H9 (cell line): Measurements from ENCODE around the gene PTCH1. TPM values are rescaled to one million over a fixed set of nuclear protein-coding genes. Genes with fewer than 3 reads are reported as not detected.

Source experiments
- DNase-seq: peaks from one replicate; pipeline ENCODE4 v3.0.0-alpha.2; 2017
- H2AFZ ChIP-seq: one replicate; pipeline ENCODE4 v1.6.1; 2013; ENCODE audit warnings: mild to moderate bottlenecking, low read length, control low read depth, moderate library complexity
- H2AK5ac ChIP-seq: 2 replicates; pipeline ENCODE4 v1.6.1; 2013; ENCODE audit warnings: low read length, control low read depth, mixed read lengths; ENCODE audit not compliant: insufficient read length
- H2BK120ac ChIP-seq: one replicate; pipeline ENCODE4 v1.6.1; 2013; ENCODE audit warnings: low read depth, mild to moderate bottlenecking, low read length, control low read depth, inconsistent platforms; ENCODE audit not compliant: poor library complexity, severe bottlenecking
- H2BK12ac ChIP-seq: 2 replicates; pipeline ENCODE4 v1.6.1; 2013; ENCODE audit warnings: low read length, control low read depth, mixed read lengths, low read depth; ENCODE audit not compliant: insufficient read length
- H2BK15ac ChIP-seq: 2 replicates; pipeline ENCODE4 v1.6.1; 2013; ENCODE audit warnings: low read depth, low read length, control low read depth
- H2BK20ac ChIP-seq: one replicate; pipeline ENCODE4 v1.6.1; 2013; ENCODE audit warnings: low read depth, mild to moderate bottlenecking, low read length, control low read depth, inconsistent platforms; ENCODE audit not compliant: poor library complexity, severe bottlenecking
- H2BK5ac ChIP-seq: 2 replicates; pipeline ENCODE4 v1.6.1; 2013; ENCODE audit warnings: low read length, control low read depth, mixed read lengths; ENCODE audit not compliant: insufficient read length
- H3K14ac ChIP-seq: 2 replicates; pipeline ENCODE4 v1.6.1; 2013; ENCODE audit warnings: low read length, control low read depth; ENCODE audit not compliant: insufficient read depth
- H3K18ac ChIP-seq: 2 replicates; pipeline ENCODE4 v1.6.1; 2013; ENCODE audit warnings: low read depth, mild to moderate bottlenecking, mixed read lengths, low read length, control low read depth; ENCODE audit not compliant: insufficient read length
- H3K23ac ChIP-seq: 2 replicates; pipeline ENCODE4 v1.6.1; 2013; ENCODE audit warnings: low read length, control low read depth, mixed read lengths, low read depth; ENCODE audit not compliant: insufficient read length
- H3K23me2 ChIP-seq: 2 replicates; pipeline ENCODE4 v1.6.1; 2013; ENCODE audit warnings: low read depth, mild to moderate bottlenecking, mixed read lengths, low read length, control low read depth; ENCODE audit not compliant: insufficient read length, poor library complexity, severe bottlenecking
- H3K27ac ChIP-seq: 2 replicates; pipeline ENCODE4 v1.5.1; 2013; ENCODE audit warnings: low read length, control low read depth, mixed read lengths, low read depth; ENCODE audit not compliant: insufficient read length
- H3K27me3 ChIP-seq: 2 replicates; pipeline ENCODE4 v1.6.1; 2013; ENCODE audit warnings: low read length, control low read depth, inconsistent platforms; ENCODE audit not compliant: insufficient read depth
- H3K4ac ChIP-seq: 2 replicates; pipeline ENCODE4 v1.6.1; 2013; ENCODE audit warnings: low read depth, mild to moderate bottlenecking, control low read depth, inconsistent platforms, low read length, moderate library complexity
- H3K4me1 ChIP-seq: 2 replicates; pipeline ENCODE4 v1.6.1; 2013; ENCODE audit warnings: low read length, control low read depth, inconsistent platforms; ENCODE audit not compliant: insufficient read depth
- H3K4me2 ChIP-seq: 2 replicates; pipeline ENCODE4 v1.6.1; 2013; ENCODE audit warnings: low read length, control low read depth, mixed read lengths; ENCODE audit not compliant: insufficient read length, insufficient read depth
- H3K56ac ChIP-seq: 2 replicates; pipeline ENCODE4 v1.6.1; 2013; ENCODE audit warnings: low read depth, mild to moderate bottlenecking, mixed read lengths, low read length, control low read depth; ENCODE audit not compliant: insufficient read length
- H3K79me1 ChIP-seq: 2 replicates; pipeline ENCODE4 v1.6.1; 2013; ENCODE audit warnings: low read depth, mild to moderate bottlenecking, moderate library complexity, low read length, control low read depth, inconsistent platforms; ENCODE audit not compliant: insufficient read depth, poor library complexity, severe bottlenecking
- H3K79me2 ChIP-seq: 2 replicates; pipeline ENCODE4 v1.6.1; 2013; ENCODE audit warnings: low read length, control low read depth, inconsistent platforms; ENCODE audit not compliant: insufficient read depth
- H3K9ac ChIP-seq: 2 replicates; pipeline ENCODE4 v1.6.1; 2013; ENCODE audit warnings: low read length, control low read depth, mixed read lengths; ENCODE audit not compliant: insufficient read length; ENCODE audit errors: extremely low read depth
- H3K9me3 ChIP-seq: one replicate; pipeline ENCODE4 v1.6.1; 2013; ENCODE audit warnings: low read depth, low read length, inconsistent platforms; ENCODE audit not compliant: control insufficient read depth
- H3T11ph ChIP-seq: one replicate; pipeline ENCODE4 v1.6.1; 2013; ENCODE audit warnings: mild to moderate bottlenecking, low read length, control low read depth, inconsistent platforms
- H4K20me1 ChIP-seq: one replicate; pipeline ENCODE4 v1.6.1; 2013; ENCODE audit not compliant: control insufficient read depth, insufficient read length, insufficient read depth
- H4K5ac ChIP-seq: 2 replicates; pipeline ENCODE4 v1.6.1; 2013; ENCODE audit warnings: low read depth, mild to moderate bottlenecking, mixed read lengths, low read length, control low read depth; ENCODE audit not compliant: insufficient read length
- H4K8ac ChIP-seq: replicated peaks from 2 replicates; pipeline ENCODE4 v1.6.1; 2013; ENCODE audit warnings: low read length, control low read depth, mixed read lengths, low read depth; ENCODE audit not compliant: insufficient read length
- H4K91ac ChIP-seq: 2 replicates; pipeline ENCODE4 v1.6.1; 2013; ENCODE audit warnings: low read depth, mild to moderate bottlenecking, moderate library complexity, mixed read lengths, low read length, control low read depth; ENCODE audit not compliant: insufficient read length
- H3K27ac Mint-ChIP-seq, 3 experiments: 2 replicates in 2 of 3; 3 replicates in 1 of 3; pipeline ENCODE4 v1.8.0; 2020 to 2021; ENCODE audit warnings: mixed read lengths in 3 of 3, mild to moderate bottlenecking in 1 of 3, moderate library complexity in 1 of 3
- H3K27me3 Mint-ChIP-seq: 2 replicates; pipeline ENCODE4 v1.8.0; 2021; ENCODE audit warnings: low read depth, mild to moderate bottlenecking, moderate library complexity, mixed read lengths
- H3K36me3 Mint-ChIP-seq, 3 experiments: 2 replicates in 2 of 3; 3 replicates in 1 of 3; pipeline ENCODE4 v1.8.0; 2020 to 2021; ENCODE audit warnings: low read depth in 3 of 3, mixed read lengths in 3 of 3; ENCODE audit not compliant: insufficient read depth in 1 of 3
- H3K4me1 Mint-ChIP-seq, 2 experiments: 2 replicates each; pipeline ENCODE4 v1.8.0; 2020; ENCODE audit warnings: mixed read lengths in 2 of 2
- H3K4me3 Mint-ChIP-seq, 2 experiments: 2 replicates in 1 of 2; 3 replicates in 1 of 2; pipeline ENCODE4 v1.8.0; 2020 to 2021; ENCODE audit warnings: mild to moderate bottlenecking in 2 of 2, mixed read lengths in 2 of 2, moderate library complexity in 1 of 2
- H3K9me3 Mint-ChIP-seq, 2 experiments: 2 replicates in 1 of 2; 3 replicates in 1 of 2; pipeline ENCODE4 v1.8.0; 2020; ENCODE audit warnings: mild to moderate bottlenecking in 2 of 2, mixed read lengths in 2 of 2, moderate library complexity in 1 of 2
- CTCF ChIP-seq: fragments of 200-600 bp; sonication (generic); conservative IDR thresholded peaks from 3 replicates; pipeline ENCODE4 v1.8.0; 2021; ENCODE audit warnings: antibody characterized with exemption, mild to moderate bottlenecking
- WGBS: extraction: QIAGEN DNeasy Blood & Tissue Kit; methylation state at CpG from one replicate; pipeline ENCODE4 v1.1.7; 2013; ENCODE audit warnings: missing lambda C conversion rate, low lambda C conversion rate, mixed read lengths; ENCODE audit not compliant: insufficient read length; ENCODE audit errors: extremely low coverage; 5-methylcytosine and 5-hydroxymethylcytosine counted together
- total RNA-seq: library from RNA; stranded (reverse); gene quantifications from 2 replicates; pipeline ENCODE4 v1.2.1, GENCODE V29; 2021

PTCH1 gene
- total RNA-seq, 1 experiment from 2014 or later: 9.1 TPM

DNA sequence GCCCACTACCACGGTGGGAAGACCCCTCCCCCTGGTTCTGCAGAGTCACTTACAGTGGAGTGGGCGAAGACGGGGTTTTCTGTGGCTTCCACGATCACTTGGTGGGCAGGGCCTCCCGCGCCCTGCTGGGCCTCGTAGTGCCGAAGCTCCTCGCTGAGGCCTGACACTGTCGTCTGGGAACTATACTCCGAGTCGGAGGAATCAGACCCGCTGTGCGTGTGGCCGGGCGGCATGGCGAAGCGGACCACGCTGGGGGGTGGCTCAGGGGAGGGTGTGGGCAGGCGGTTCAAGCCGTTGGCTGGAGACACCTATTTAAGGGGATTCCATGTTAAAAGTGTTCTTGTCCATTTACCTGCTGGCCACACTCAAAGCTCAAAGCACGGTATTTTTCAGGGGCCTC, 67.8 kb downstream of the PTCH1 start:
- Mint-ChIP-seq H3K4me1 (peaks cover 47 to 63% of the 10 kb centered on the region in 2 experiments), H3K4me3 (no peak overlapping the region)
- no peak for DNase-seq

More for the DNA sequence above, 67.8 kb downstream of the PTCH1 start:
- H3K36me3 Mint-ChIP-seq: peaks cover 28 to 61% (median 41%) of the 10 kb centered on the region in 3 experiments; a peak in 6 of 7 replicates
- Histone ChIP-seq H3K23me2 (no peaks in the 10 kb centered on the region), H3K27ac (no peak overlapping the region), H4K5ac (no peak overlapping the region), H3K18ac (no peak overlapping the region), H4K8ac (no peak overlapping the region), H2AFZ (no peak overlapping the region), H2BK5ac (no peak overlapping the region), H2BK15ac (no peak overlapping the region), H3K56ac (no peak overlapping the region), H3K4ac (no peak overlapping the region), H2BK20ac (no peak overlapping the region), H3T11ph (no peak overlapping the region), H2AK5ac (no peak overlapping the region), H2BK120ac (no peak overlapping the region), H3K79me2 (no peaks in the 10 kb centered on the region), H3K4me2 (no peak overlapping the region), H3K23ac (no peak overlapping the region), H4K91ac (no peak overlapping the region), H3K27me3 (no peaks in the 10 kb centered on the region), H2BK12ac (no peak overlapping the region), H3K14ac (no peak overlapping the region), H3K9ac (no peak overlapping the region), H3K4me1 (peaks cover 5% of the 10 kb centered on the region; the same call in 1 of the 2 replicates), H3K9me3 (no peaks in the 10 kb centered on the region), H4K20me1 (no peaks in the 10 kb centered on the region), H3K79me1 (no peaks in the 10 kb centered on the region)
- peak overlapping the region in 1 of 3 experiments; percentile 62; a peak in 1 of 7 replicates for H3K27ac Mint-ChIP-seq
- TF ChIP-seq CTCF: no peak
- WGBS: no CpG with 5 or more reads among the region's 22 CpGs
- peaks cover 65% of the 10 kb centered on the region for H3K27me3 Mint-ChIP-seq
- H3K9me3 Mint-ChIP-seq: no peaks in the 10 kb centered on the region
